HepG2 (cell line): Measurements from ENCODE around the gene YEATS2. TPM values are rescaled to one million over a fixed set of nuclear protein-coding genes. Genes with fewer than 3 reads are reported as not detected.

Source experiments
- ADNP ChIP-seq: sonication (generic); formaldehyde crosslinking; IDR thresholded peaks from 2 replicates; pipeline ENCODE4 v1.4.0; 2020; ENCODE audit warnings: missing genetic modification reagents
- ARID2 ChIP-seq: sonication (generic); formaldehyde crosslinking; IDR thresholded peaks from 2 replicates; pipeline ENCODE4 v1.8.1; 2022; ENCODE audit warnings: mild to moderate bottlenecking, missing genetic modification reagents, borderline replicate concordance
- ELF1 ChIP-seq: sonication (generic); formaldehyde crosslinking; IDR thresholded peaks from 2 replicates; pipeline ENCODE4 v1.4.0; 2020; ENCODE audit warnings: missing genetic modification reagents
- ERF ChIP-seq: IDR thresholded peaks from 2 replicates; pipeline ENCODE4 v1.6.1; 2018; ENCODE audit warnings: missing biosample characterization, missing genetic modification reagents
- ETV6 ChIP-seq: sonication (generic); formaldehyde crosslinking; conservative IDR thresholded peaks from 2 replicates; pipeline ENCODE4 v1.4.0; 2020; ENCODE audit warnings: missing genetic modification reagents
- HNRNPH1 ChIP-seq: fragments of 200-400 bp; formaldehyde crosslinking; optimal IDR thresholded peaks from 2 replicates; pipeline ENCODE3; 2017; ENCODE audit warnings: mild to moderate bottlenecking, low read depth, low read length
- KAT2B ChIP-seq: fragments of 150-350 bp; IDR thresholded peaks from 2 replicates; pipeline ENCODE4 v1.6.1; 2014; ENCODE audit warnings: low read depth, low read length, borderline replicate concordance
- KLF9 ChIP-seq: IDR thresholded peaks from 2 replicates; pipeline ENCODE4 v1.6.1; 2016; ENCODE audit warnings: low read depth
- MTA3 ChIP-seq: sonication (generic); formaldehyde crosslinking; IDR thresholded peaks from 2 replicates; pipeline ENCODE4 v1.4.0; 2020; ENCODE audit warnings: missing genetic modification reagents
- NKX3-1 ChIP-seq: sonication (generic); formaldehyde crosslinking; IDR thresholded peaks from 2 replicates; pipeline ENCODE4 v1.5.0; 2020; ENCODE audit warnings: missing genetic modification reagents
- SATB2 ChIP-seq: sonication (generic); formaldehyde crosslinking; IDR thresholded peaks from 2 replicates; pipeline ENCODE4 v1.5.0; 2020; ENCODE audit warnings: missing genetic modification reagents
- ZBTB3 ChIP-seq: sonication (generic); formaldehyde crosslinking; IDR thresholded peaks from 2 replicates; pipeline ENCODE4 v1.4.0; 2020; ENCODE audit warnings: low read depth, mild to moderate bottlenecking, moderate library complexity, missing genetic modification reagents, borderline replicate concordance
- ZC3H13 ChIP-seq: sonication (generic); formaldehyde crosslinking; IDR thresholded peaks from 2 replicates; pipeline ENCODE4 v1.8.1; 2023; ENCODE audit warnings: mild to moderate bottlenecking, missing genetic modification reagents, moderate library complexity
- ZNF260 ChIP-seq: sonication (generic); formaldehyde crosslinking; IDR thresholded peaks from 2 replicates; pipeline ENCODE4 v1.4.0; 2020; ENCODE audit warnings: missing genetic modification reagents, low read depth, mild to moderate bottlenecking, borderline replicate concordance
- ZNF567 ChIP-seq: sonication (generic); formaldehyde crosslinking; IDR thresholded peaks from 2 replicates; pipeline ENCODE4 v1.8.1; 2023; ENCODE audit warnings: mild to moderate bottlenecking, missing genetic modification reagents, borderline replicate concordance
- ZNF644 ChIP-seq: IDR thresholded peaks from 2 replicates; pipeline ENCODE4 v1.6.1; 2016; ENCODE audit warnings: low read depth
- ZNF792 ChIP-seq: IDR thresholded peaks from 2 replicates; pipeline ENCODE4 v1.6.1; 2016
- polyA plus RNA-seq, 8 experiments: library from polyadenylated mRNA; depleted of rRNA in 3 of 8; stranded (reverse) in 7 of 8; unstranded in 1 of 8; fragments of >200 nt; fragmentation: Illumina TruSeq in 4 of 8; extraction: Trizol in 4 of 8; gene quantifications; 2 replicates each; pipeline versions ENCODE4 v1.2.1 to v1.2.3, GENCODE V29; 2011 to 2016; ENCODE audit warnings: low read depth in 4 of 8, missing spikeins in 1 of 8, mixed read lengths in 1 of 8; ENCODE audit not compliant: insufficient read depth in 1 of 8
- total RNA-seq, 5 experiments: library from RNA; depleted of rRNA; stranded (reverse); fragments of >200 nt; fragmentation: Illumina TruSeq; extraction: Trizol; gene quantifications; 2 replicates each; pipeline ENCODE4 v1.2.3, GENCODE V29; 2016; ENCODE audit warnings: low read depth in 1 of 5
- TF ChIP-seq, protein P1 (sequence below): sonication (generic); formaldehyde crosslinking; IDR thresholded peaks from 2 replicates; pipeline ENCODE4 v1.8.0; 2022; ENCODE audit warnings: mild to moderate bottlenecking, missing genetic modification reagents, moderate library complexity
- TF ChIP-seq, protein P2 (sequence below): sonication (generic); formaldehyde crosslinking; IDR thresholded peaks from 2 replicates; pipeline ENCODE4 v1.4.0; 2020; ENCODE audit warnings: missing genetic modification reagents, borderline replicate concordance
- TF ChIP-seq, protein P3 (sequence below): sonication (generic); formaldehyde crosslinking; IDR thresholded peaks from 2 replicates; pipeline ENCODE4 v1.5.0; 2020; ENCODE audit warnings: missing genetic modification reagents
- TF ChIP-seq, protein P4 (sequence below): sonication (generic); formaldehyde crosslinking; IDR thresholded peaks from 2 replicates; pipeline ENCODE4 v1.9.0; 2021; ENCODE audit warnings: mild to moderate bottlenecking, missing genetic modification reagents

Gene YEATS2
- total and polyA plus RNA-seq, 2 of the 13 experiments (the other 11 are each of a cell fraction or from before 2014, with no cell fraction given), result 18.6 to 33.7 TPM

DNA sequence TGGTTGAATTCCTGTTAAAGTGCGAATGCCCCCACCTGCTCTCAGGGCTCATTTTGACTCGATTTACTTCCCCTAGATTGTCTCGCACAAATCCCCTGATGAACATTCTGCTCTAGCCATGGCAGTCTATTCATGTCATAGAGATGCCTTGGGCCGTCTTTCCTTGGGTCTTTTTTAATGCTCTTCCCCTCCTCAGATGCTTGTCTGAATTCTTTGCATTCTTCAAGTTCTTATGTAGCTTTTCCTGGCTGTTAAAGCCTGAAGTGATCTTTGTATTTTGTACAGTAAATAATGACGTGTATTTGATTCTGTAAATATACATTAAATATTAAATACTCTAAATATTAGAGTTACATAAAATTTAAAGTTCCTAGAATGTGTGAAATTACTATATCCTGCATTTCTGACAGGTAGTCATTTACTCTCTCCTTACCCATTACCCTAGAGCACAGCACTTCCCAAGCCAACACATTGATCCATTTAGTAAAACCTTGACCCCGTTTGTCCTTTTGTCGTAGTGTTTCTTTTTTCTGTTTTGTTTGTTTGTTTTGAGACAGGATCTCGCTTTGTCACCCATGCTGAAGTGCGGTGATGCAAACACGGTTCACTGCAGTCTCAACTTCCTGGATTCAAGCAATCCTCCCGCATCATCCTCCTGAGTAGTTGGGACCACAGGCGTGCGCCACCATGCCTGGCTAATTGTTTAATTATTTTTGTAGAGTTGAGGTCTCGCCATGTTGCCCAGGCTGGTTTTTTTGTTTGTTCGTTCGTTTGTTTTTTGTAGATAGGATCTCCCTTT is 47.9 kb downstream of the YEATS2 start (continued):
- no peak for TF ChIP-seq ADNP (CRISPR knock-in tag)
- no peak for TF ChIP-seq ZNF567 (CRISPR knock-in tag)
- no peak for TF ChIP-seq ZNF792
- no peak for TF ChIP-seq ARID2 (CRISPR knock-in tag)
- no peak for TF ChIP-seq KAT2B
- no peak for TF ChIP-seq ZNF260 (CRISPR knock-in tag)
- TF ChIP-seq, protein P1, sequence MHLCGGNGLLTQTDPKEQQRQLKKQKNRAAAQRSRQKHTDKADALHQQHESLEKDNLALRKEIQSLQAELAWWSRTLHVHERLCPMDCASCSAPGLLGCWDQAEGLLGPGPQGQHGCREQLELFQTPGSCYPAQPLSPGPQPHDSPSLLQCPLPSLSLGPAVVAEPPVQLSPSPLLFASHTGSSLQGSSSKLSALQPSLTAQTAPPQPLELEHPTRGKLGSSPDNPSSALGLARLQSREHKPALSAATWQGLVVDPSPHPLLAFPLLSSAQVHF (CRISPR knock-in tag), result no peak
- no peak for TF ChIP-seq MTA3
- no peak for TF ChIP-seq ETV6
- TF ChIP-seq, protein P2, sequence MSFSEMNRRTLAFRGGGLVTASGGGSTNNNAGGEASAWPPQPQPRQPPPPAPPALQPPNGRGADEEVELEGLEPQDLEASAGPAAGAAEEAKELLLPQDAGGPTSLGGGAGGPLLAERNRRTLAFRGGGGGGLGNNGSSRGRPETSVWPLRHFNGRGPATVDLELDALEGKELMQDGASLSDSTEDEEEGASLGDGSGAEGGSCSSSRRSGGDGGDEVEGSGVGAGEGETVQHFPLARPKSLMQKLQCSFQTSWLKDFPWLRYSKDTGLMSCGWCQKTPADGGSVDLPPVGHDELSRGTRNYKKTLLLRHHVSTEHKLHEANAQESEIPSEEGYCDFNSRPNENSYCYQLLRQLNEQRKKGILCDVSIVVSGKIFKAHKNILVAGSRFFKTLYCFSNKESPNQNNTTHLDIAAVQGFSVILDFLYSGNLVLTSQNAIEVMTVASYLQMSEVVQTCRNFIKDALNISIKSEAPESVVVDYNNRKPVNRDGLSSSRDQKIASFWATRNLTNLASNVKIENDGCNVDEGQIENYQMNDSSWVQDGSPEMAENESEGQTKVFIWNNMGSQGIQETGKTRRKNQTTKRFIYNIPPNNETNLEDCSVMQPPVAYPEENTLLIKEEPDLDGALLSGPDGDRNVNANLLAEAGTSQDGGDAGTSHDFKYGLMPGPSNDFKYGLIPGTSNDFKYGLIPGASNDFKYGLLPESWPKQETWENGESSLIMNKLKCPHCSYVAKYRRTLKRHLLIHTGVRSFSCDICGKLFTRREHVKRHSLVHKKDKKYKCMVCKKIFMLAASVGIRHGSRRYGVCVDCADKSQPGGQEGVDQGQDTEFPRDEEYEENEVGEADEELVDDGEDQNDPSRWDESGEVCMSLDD, result no peak
- no peak for TF ChIP-seq NKX3-1 (CRISPR knock-in tag)
- TF ChIP-seq ELF1 (CRISPR knock-in tag), result peak; percentile 83
- TF ChIP-seq, protein P3, sequence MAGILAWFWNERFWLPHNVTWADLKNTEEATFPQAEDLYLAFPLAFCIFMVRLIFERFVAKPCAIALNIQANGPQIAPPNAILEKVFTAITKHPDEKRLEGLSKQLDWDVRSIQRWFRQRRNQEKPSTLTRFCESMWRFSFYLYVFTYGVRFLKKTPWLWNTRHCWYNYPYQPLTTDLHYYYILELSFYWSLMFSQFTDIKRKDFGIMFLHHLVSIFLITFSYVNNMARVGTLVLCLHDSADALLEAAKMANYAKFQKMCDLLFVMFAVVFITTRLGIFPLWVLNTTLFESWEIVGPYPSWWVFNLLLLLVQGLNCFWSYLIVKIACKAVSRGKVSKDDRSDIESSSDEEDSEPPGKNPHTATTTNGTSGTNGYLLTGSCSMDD (CRISPR knock-in tag), result no peak
- no peak for TF ChIP-seq HNRNPH1
- TF ChIP-seq KLF9 (CRISPR knock-in tag), result no peak
- TF ChIP-seq ERF, result no peak
- TF ChIP-seq ZNF644, result no peak
- no peak for TF ChIP-seq ZBTB3 (CRISPR knock-in tag)
- TF ChIP-seq, protein P4, sequence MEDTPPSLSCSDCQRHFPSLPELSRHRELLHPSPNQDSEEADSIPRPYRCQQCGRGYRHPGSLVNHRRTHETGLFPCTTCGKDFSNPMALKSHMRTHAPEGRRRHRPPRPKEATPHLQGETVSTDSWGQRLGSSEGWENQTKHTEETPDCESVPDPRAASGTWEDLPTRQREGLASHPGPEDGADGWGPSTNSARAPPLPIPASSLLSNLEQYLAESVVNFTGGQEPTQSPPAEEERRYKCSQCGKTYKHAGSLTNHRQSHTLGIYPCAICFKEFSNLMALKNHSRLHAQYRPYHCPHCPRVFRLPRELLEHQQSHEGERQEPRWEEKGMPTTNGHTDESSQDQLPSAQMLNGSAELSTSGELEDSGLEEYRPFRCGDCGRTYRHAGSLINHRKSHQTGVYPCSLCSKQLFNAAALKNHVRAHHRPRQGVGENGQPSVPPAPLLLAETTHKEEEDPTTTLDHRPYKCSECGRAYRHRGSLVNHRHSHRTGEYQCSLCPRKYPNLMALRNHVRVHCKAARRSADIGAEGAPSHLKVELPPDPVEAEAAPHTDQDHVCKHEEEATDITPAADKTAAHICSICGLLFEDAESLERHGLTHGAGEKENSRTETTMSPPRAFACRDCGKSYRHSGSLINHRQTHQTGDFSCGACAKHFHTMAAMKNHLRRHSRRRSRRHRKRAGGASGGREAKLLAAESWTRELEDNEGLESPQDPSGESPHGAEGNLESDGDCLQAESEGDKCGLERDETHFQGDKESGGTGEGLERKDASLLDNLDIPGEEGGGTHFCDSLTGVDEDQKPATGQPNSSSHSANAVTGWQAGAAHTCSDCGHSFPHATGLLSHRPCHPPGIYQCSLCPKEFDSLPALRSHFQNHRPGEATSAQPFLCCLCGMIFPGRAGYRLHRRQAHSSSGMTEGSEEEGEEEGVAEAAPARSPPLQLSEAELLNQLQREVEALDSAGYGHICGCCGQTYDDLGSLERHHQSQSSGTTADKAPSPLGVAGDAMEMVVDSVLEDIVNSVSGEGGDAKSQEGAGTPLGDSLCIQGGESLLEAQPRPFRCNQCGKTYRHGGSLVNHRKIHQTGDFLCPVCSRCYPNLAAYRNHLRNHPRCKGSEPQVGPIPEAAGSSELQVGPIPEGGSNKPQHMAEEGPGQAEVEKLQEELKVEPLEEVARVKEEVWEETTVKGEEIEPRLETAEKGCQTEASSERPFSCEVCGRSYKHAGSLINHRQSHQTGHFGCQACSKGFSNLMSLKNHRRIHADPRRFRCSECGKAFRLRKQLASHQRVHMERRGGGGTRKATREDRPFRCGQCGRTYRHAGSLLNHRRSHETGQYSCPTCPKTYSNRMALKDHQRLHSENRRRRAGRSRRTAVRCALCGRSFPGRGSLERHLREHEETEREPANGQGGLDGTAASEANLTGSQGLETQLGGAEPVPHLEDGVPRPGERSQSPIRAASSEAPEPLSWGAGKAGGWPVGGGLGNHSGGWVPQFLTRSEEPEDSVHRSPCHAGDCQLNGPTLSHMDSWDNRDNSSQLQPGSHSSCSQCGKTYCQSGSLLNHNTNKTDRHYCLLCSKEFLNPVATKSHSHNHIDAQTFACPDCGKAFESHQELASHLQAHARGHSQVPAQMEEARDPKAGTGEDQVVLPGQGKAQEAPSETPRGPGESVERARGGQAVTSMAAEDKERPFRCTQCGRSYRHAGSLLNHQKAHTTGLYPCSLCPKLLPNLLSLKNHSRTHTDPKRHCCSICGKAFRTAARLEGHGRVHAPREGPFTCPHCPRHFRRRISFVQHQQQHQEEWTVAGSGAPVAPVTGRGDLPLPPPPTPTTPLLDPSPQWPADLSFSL (CRISPR knock-in tag), result no peak
- TF ChIP-seq ZC3H13, result no peak
- no peak for TF ChIP-seq SATB2 (CRISPR knock-in tag)
